K562 (cell line): ENCODE data around the gene LXN. TPM values are rescaled to one million over a fixed set of nuclear protein-coding genes. Genes with fewer than 3 reads are reported as not detected.

ENCODE experiments used
- ATAC-seq: fragments of 200-7000 bp; cut with Tn5 transposase; 3 replicates; pipeline ENCODE4 v1.9.1; 2020; ENCODE audit warnings: moderate library complexity
- BruUV-seq: library from RNA; stranded (reverse); fragments of 400-500 nt; replicated peaks from 2 replicates; lab custom pipeline; 2021; lab: Mats Ljungman, UMichigan
- CTCF ChIA-PET: fragments of 300-600 bp; formaldehyde crosslinking; extraction: SDS; loops from one replicate; lab custom pipeline; 2021; ENCODE audit warnings: low intra/inter-chr PET ratio; lab: Yijun Ruan, JAX
- POLR2A ChIA-PET: fragments of 300-600, 350-650 bp; sonication (Branson Sonifier 250); formaldehyde crosslinking; extraction: SDS; loops from one replicate; lab custom pipeline; 2021; ENCODE audit warnings: antibody characterized with exemption, inconsistent platforms; lab: Yijun Ruan, JAX
- DNase-seq, 4 experiments: peaks; one replicate each; pipeline versions ENCODE4 v3.0.0 to v3.0.0-alpha.2; 2011 to 2018; ENCODE audit warnings: low spot score in 3 of 4, mixed read lengths in 3 of 4; ENCODE audit errors: extremely low read depth in 1 of 4
- FAIRE-seq: peaks from 2 replicates; lab custom pipeline; 2011; peaks lifted over from hg19 to GRCh38; lab: Jason Lieb, UNC
- H2AFZ ChIP-seq: 2 replicates; pipeline ENCODE4 v1.6.0; 2011; ENCODE audit warnings: low read depth, low read length, control low read depth, inconsistent platforms
- H3K27ac ChIP-seq: fragments of 200-600 bp; 3 replicates; pipeline ENCODE4 v1.8.0; 2011; ENCODE audit warnings: low read depth, mild to moderate bottlenecking, control low read depth, inconsistent platforms, low read length, moderate library complexity, mixed read lengths; ENCODE audit errors: extremely low read depth
- H3K27me3 ChIP-seq, 2 experiments: fragments of 300-600 bp in 1 of 2; 2 replicates in 1 of 2; 3 replicates in 1 of 2; pipeline versions ENCODE4 v1.6.0 to v1.8.0; 2011; ENCODE audit warnings: inconsistent platforms in 2 of 2, low read length in 2 of 2, mild to moderate bottlenecking in 1 of 2, mixed read lengths in 1 of 2, moderate library complexity in 1 of 2; ENCODE audit not compliant: control insufficient read depth in 2 of 2, insufficient read depth in 2 of 2
- H3K36me3 ChIP-seq: fragments of 300-600 bp; 3 replicates; pipeline ENCODE4 v1.8.0; 2011; ENCODE audit warnings: mild to moderate bottlenecking, low read length, inconsistent platforms; ENCODE audit not compliant: control insufficient read depth, insufficient read depth
- H3K4me1 ChIP-seq, 2 experiments: fragments of 200-600 bp in 1 of 2; replicated peaks in 1 of 2; 2 replicates in 1 of 2; 3 replicates in 1 of 2; pipeline versions ENCODE4 v1.5.1 to v1.8.0; 2011; ENCODE audit warnings: inconsistent platforms in 2 of 2, low read length in 2 of 2, mild to moderate bottlenecking in 1 of 2, mixed read lengths in 1 of 2, moderate library complexity in 1 of 2; ENCODE audit not compliant: control insufficient read depth in 2 of 2, insufficient read depth in 2 of 2
- H3K4me2 ChIP-seq: 2 replicates; pipeline ENCODE4 v1.6.1; 2011; ENCODE audit warnings: low read length, control low read depth, inconsistent platforms, mixed read lengths; ENCODE audit not compliant: insufficient read depth
- H3K4me3 ChIP-seq: fragments of 200-600 bp; sonication (generic), shearing (Covaris generic); 2 replicates; pipeline ENCODE4 v1.5.1; 2016; ENCODE audit warnings: control low read depth, inconsistent platforms
- H3K79me2 ChIP-seq: fragments of 200-600 bp; 3 replicates; pipeline ENCODE4 v1.8.0; 2011; ENCODE audit warnings: low read length, inconsistent platforms; ENCODE audit not compliant: control insufficient read depth, insufficient read depth
- H3K9ac ChIP-seq, 2 experiments: 2 replicates each; pipeline versions ENCODE4 v1.6.0 to v1.6.1; 2011; ENCODE audit warnings: low read depth in 2 of 2, low read length in 2 of 2, control low read depth in 1 of 2, inconsistent platforms in 1 of 2, mild to moderate bottlenecking in 1 of 2, mixed read lengths in 1 of 2; ENCODE audit not compliant: insufficient read depth in 1 of 2
- H3K9me1 ChIP-seq: one replicate; pipeline ENCODE4 v1.6.0; 2011; ENCODE audit warnings: inconsistent platforms, mild to moderate bottlenecking, low read length, moderate library complexity; ENCODE audit not compliant: control insufficient read depth, insufficient read depth
- H3K9me3 ChIP-seq: replicated peaks from 2 replicates; pipeline ENCODE4 v1.5.1; 2011; ENCODE audit warnings: low read depth, low read length, inconsistent platforms; ENCODE audit not compliant: control insufficient read depth, insufficient read depth
- H4K20me1 ChIP-seq: replicated peaks from 2 replicates; pipeline ENCODE4 v1.6.1; 2011; ENCODE audit warnings: low read length, inconsistent platforms, mixed read lengths; ENCODE audit not compliant: control insufficient read depth, insufficient read depth
- DIDO1 ChIP-seq: fragments of 450-650 bp; IDR thresholded peaks from 2 replicates; pipeline ENCODE4 v1.6.1; 2016; ENCODE audit warnings: low read depth, missing biosample characterization, missing genetic modification characterization
- FOXA3 ChIP-seq, 2 experiments: fragments of 450-650 bp in 1 of 2; sonication (generic) in 1 of 2; formaldehyde crosslinking; IDR thresholded peaks in 1 of 2; conservative IDR thresholded peaks in 1 of 2; 2 replicates each; pipeline versions ENCODE4 v1.4.0 to v1.8.0; 2020 to 2022; ENCODE audit warnings: mild to moderate bottlenecking in 2 of 2, missing genetic modification reagents in 1 of 2
- NR2C2 ChIP-seq, 2 experiments: fragments of 200-800 bp in 1 of 2; sonication (Bioruptor generic) in 1 of 2; sonication (generic) in 1 of 2; formaldehyde crosslinking in 1 of 2; IDR thresholded peaks; 2 replicates each; pipeline versions ENCODE4 v1.6.1 to v1.8.0; 2016 to 2022; ENCODE audit warnings: mild to moderate bottlenecking in 1 of 2, missing compliant biosample characterization in 1 of 2, missing genetic modification characterization in 1 of 2, missing genetic modification reagents in 1 of 2
- OTX1 ChIP-seq: fragments of 450-650 bp; formaldehyde crosslinking; IDR thresholded peaks from 2 replicates; pipeline ENCODE4 v1.4.0; 2022; ENCODE audit warnings: mild to moderate bottlenecking
- SAFB2 ChIP-seq: fragments of 200-400 bp; formaldehyde crosslinking; IDR thresholded peaks from 2 replicates; pipeline ENCODE4 v1.6.1; 2018; ENCODE audit warnings: borderline replicate concordance, low read length, low read depth, moderate library complexity; ENCODE audit not compliant: severe bottlenecking
- TRIM24 ChIP-seq, 2 experiments: fragments of 450-650 bp; IDR thresholded peaks; 2 replicates each; pipeline ENCODE4 v1.6.1; 2016
- WGBS: fragments of 100-300 bp; shearing (Covaris generic); methylation state at CpG from one replicate; pipeline ENCODE4 v1.1.6; 2016; ENCODE audit warnings: low coverage, mixed read lengths; ENCODE audit not compliant: insufficient coverage; ENCODE audit errors: missing lambda C conversion rate; 5-methylcytosine and 5-hydroxymethylcytosine counted together
- in situ Hi-C: fragments of 300-500 bp; cut with MboI; formaldehyde crosslinking; loops from 4 replicates; pipeline ENCODE4 v1.15.0; 2018; ENCODE audit warnings: inconsistent platforms, mixed read lengths
- intact Hi-C: fragments of 100-400 bp; cut with micrococcal nuclease; formaldehyde crosslinking; loops from 2 replicates; pipeline ENCODE4 v1.14.2; 2022
- polyA plus RNA-seq, 8 experiments: library from polyadenylated mRNA; depleted of rRNA in 4 of 8; stranded (reverse) in 5 of 8; unstranded in 3 of 8; fragments of >200 nt; fragmentation: Nextera tagmentation in 2 of 8; fragmentation: Illumina TruSeq in 1 of 8; extraction: Ambion mirVana in 2 of 8; extraction: Trizol in 1 of 8; gene quantifications; 2 replicates each; pipeline versions ENCODE4 v1.2.1 to v1.2.3, GENCODE V29; 2011 to 2014; ENCODE audit warnings: inconsistent platforms in 1 of 8, missing spikeins in 1 of 8
- total RNA-seq, 7 experiments: library from RNA; depleted of rRNA in 6 of 7; stranded (reverse); fragments of >200 nt in 6 of 7; fragmentation: Illumina TruSeq in 2 of 7; extraction: Trizol in 2 of 7; gene quantifications; 2 replicates each; pipeline versions ENCODE4 v1.2.1 to v1.2.3, GENCODE V29; 2011 to 2021; ENCODE audit warnings: low replicate concordance in 1 of 7

The LXN gene
- total and polyA plus RNA-seq, 9 of the 15 experiments (the other 6 are each of a cell fraction or from before 2014, with no cell fraction given) = 0.08 to 0.13 TPM; not detected in 7

GRCh38 chr3:158666416-158666815 lies 6.0 kb downstream of the LXN start:
- ATAC-seq (no peak), FAIRE-seq (no peak), DNase-seq (no peak)
- 0 out of 3 replicates have a peak, but pooled peaks cover 2% of the 10 kb centered on the region for H3K79me2 ChIP-seq
- no peak overlapping the region for H3K27ac ChIP-seq
- H3K9ac ChIP-seq = no peak overlapping the region
- in situ Hi-C loops (no loop called here), intact Hi-C loops (no loop called here)
- H3K9me1 ChIP-seq = no peaks in the 10 kb centered on the region
- WGBS = 94% methylated on average over 3 of the region's 3 CpGs
- no peak overlapping the region for H3K4me3 ChIP-seq
- BruUV-seq = no TSS peak
- POLR2A ChIA-PET = no interaction called here
- H3K36me3 ChIP-seq = peaks cover 96% of the 10 kb centered on the region
- H3K9me3 ChIP-seq = no peaks in the 10 kb centered on the region
- no peak overlapping the region for H3K4me2 ChIP-seq
- no peaks in the 10 kb centered on the region for H3K4me1 ChIP-seq
- H3K27me3 ChIP-seq = no peaks in the 10 kb centered on the region
- H4K20me1 ChIP-seq = no peaks in the 10 kb centered on the region
- TF ChIP-seq FOXA3 (CRISPR knock-in tag; conservative IDR thresholded peaks at IDR 0.05 in 1 of 2, IDR thresholded peaks at IDR 0.05 in 1 of 2) (no peak), SAFB2 (no peak), TRIM24 (IDR thresholded peaks at IDR 0.05) (no peak), DIDO1 (tag) (no peak), NR2C2 (CRISPR knock-in tag; IDR thresholded peaks at IDR 0.05) (no peak), NR2C2 (tag; IDR thresholded peaks at IDR 0.05) (no peak), OTX1 (no peak)
- H2AFZ ChIP-seq = no peak overlapping the region
- CTCF ChIA-PET = no interaction called here
